Measurements from ENCODE around the gene OSTM1. TPM values are rescaled to one million over a fixed set of nuclear protein-coding genes. Genes with fewer than 3 reads are reported as not detected.

OSTM1 gene
- polyA plus RNA-seq, 1 of the 3 experiments (the other 2 are of a cell fraction), result 10.1 TPM

- TF ChIP-seq TEAD4 (IDR thresholded peaks at IDR 0.05; ENCODE audit: borderline replicate concordance, insufficient read depth) (no peak), FOXJ3 (CRISPR knock-in tag; IDR thresholded peaks at IDR 0.05) (no peak), MAX (IDR thresholded peaks at IDR 0.05; ENCODE audit: low read depth) (no peak), NFIC (IDR thresholded peaks at IDR 0.05; ENCODE audit: borderline replicate concordance) (no peak), SIN3A (IDR thresholded peaks at IDR 0.05; ENCODE audit: borderline replicate concordance, low read depth, low read length) (no peak)
Observed at GRCh38 chr6:108071736-108072276, 2.7 kb downstream of the OSTM1 start (continued).

- H3K79me2 ChIP-seq (ENCODE audit: insufficient read depth), result peaks cover 5% of the 10 kb centered on the region; the same call in 1 of the 2 replicates
- CTCF ChIA-PET, result interaction anchor here (0.5 to 1.4 kb wide), 3 partner anchors 9 to 786 kb away, joined by 3 read pairs; no protein-coding TSS in a partner anchor
- H3K9me3 ChIP-seq, result no peaks in the 10 kb centered on the region
- POLR2A ChIA-PET, result no interaction called here
- no peak overlapping the region for H3K4me2 ChIP-seq
- no peak overlapping the region for H3K27ac ChIP-seq (ENCODE audit: low read depth in 2 of 2, low read length in 1 of 2)
- H3K9me2 ChIP-seq, result no peaks in the 10 kb centered on the region
- WGBS (ENCODE audit: low lambda C conversion rate), result 82% methylated on average over 2 of the region's 2 CpGs
- TF ChIP-seq JUND (IDR thresholded peaks at IDR 0.05) (no peak), POLR2AphosphoS5 (IDR thresholded peaks at IDR 0.05; ENCODE audit: low read depth, low read length) (no peak), RCOR1 (IDR thresholded peaks at IDR 0.05; ENCODE audit: low read length) (no peak), RAD21 (IDR thresholded peaks at IDR 0.05; ENCODE audit: low read length) (no peak), EZH2phosphoT487 (IDR thresholded peaks at IDR 0.05; ENCODE audit: borderline replicate concordance, low read depth) (no peak), SMC3 (IDR thresholded peaks at IDR 0.05; ENCODE audit: low read depth, low read length) (no peak), MEF2A (IDR thresholded peaks at IDR 0.05; ENCODE audit: borderline replicate concordance, low read depth) (no peak), YY1 (IDR thresholded peaks at IDR 0.05; ENCODE audit: low read depth) (no peak), SIN3A (IDR thresholded peaks at IDR 0.05; ENCODE audit: borderline replicate concordance, low read depth, low read length) (no peak), FOXM1 (IDR thresholded peaks at IDR 0.05; ENCODE audit: low read depth) (no peak)
- H2AFZ ChIP-seq (ENCODE audit: low read depth), result no peak overlapping the region
- DNase-seq, result no peak
- peaks cover 3 to 7% of the 10 kb centered on the region in 2 experiments for H3K36me3 ChIP-seq (replicated peaks in 1 of 2; ENCODE audit: control insufficient read depth in 1 of 2, insufficient read depth in 2 of 2, low read length in 1 of 2)
- no peak overlapping the region for H3K9ac ChIP-seq
- H3K27me3 ChIP-seq (ENCODE audit: insufficient read depth), result no peaks in the 10 kb centered on the region
- H3F3A ChIP-seq (replicated peaks; ENCODE audit: insufficient read depth), result peaks cover under 1% of the 10 kb centered on the region
- H3K4me1 ChIP-seq (ENCODE audit: control insufficient read depth in 1 of 2, insufficient read depth in 2 of 2, low read depth in 1 of 2, low read length in 1 of 2), result peaks cover 0 to 4% of the 10 kb centered on the region in 2 experiments; a peak in 2 of 4 replicates
- H3K4me3 ChIP-seq (ENCODE audit: low read depth in 2 of 2, low read length in 1 of 2), result no peak overlapping the region
- no peaks in the 10 kb centered on the region for H4K20me1 ChIP-seq (ENCODE audit: insufficient read depth)
Observed at GRCh38 chr6:108068618-108069017, 5.9 kb downstream of the OSTM1 start.

GRCh38 chr6:108068182-108068581, 6.4 kb downstream of the OSTM1 start:
- H3K27ac ChIP-seq (ENCODE audit: low read depth in 2 of 2, low read length in 1 of 2), result no peak overlapping the region
- 0 out of 2 replicates have a peak, but pooled peaks cover 1% of the 10 kb centered on the region for H3K79me2 ChIP-seq (ENCODE audit: insufficient read depth)
- peaks cover 0 to 2% of the 10 kb centered on the region in 2 experiments; a peak in 2 of 4 replicates for H3K4me1 ChIP-seq (ENCODE audit: control insufficient read depth in 1 of 2, insufficient read depth in 2 of 2, low read depth in 1 of 2, low read length in 1 of 2)
- DNase-seq, result no peak
- H3K9me3 ChIP-seq, result no peaks in the 10 kb centered on the region
- H3K9me2 ChIP-seq, result no peaks in the 10 kb centered on the region
- H3F3A ChIP-seq (replicated peaks; ENCODE audit: insufficient read depth), result peaks cover 3% of the 10 kb centered on the region
- no peak overlapping the region for H3K4me3 ChIP-seq (ENCODE audit: low read depth in 2 of 2, low read length in 1 of 2)
- no peak overlapping the region for H3K9ac ChIP-seq
- ChIA-PET POLR2A (no interaction called here), CTCF (interaction anchor here (0.5 to 1.4 kb wide), 3 partner anchors 9 to 785 kb away, joined by 3 read pairs; no protein-coding TSS in a partner anchor)
- WGBS (ENCODE audit: low lambda C conversion rate), result 98% methylated on average over 3 of the region's 3 CpGs
- no peak overlapping the region for H2AFZ ChIP-seq (ENCODE audit: low read depth)
- no peaks in the 10 kb centered on the region for H4K20me1 ChIP-seq (ENCODE audit: insufficient read depth)
- H3K27me3 ChIP-seq (ENCODE audit: insufficient read depth), result no peaks in the 10 kb centered on the region
- no peak overlapping the region for H3K4me2 ChIP-seq
- peaks cover 7 to 9% of the 10 kb centered on the region in 2 experiments for H3K36me3 ChIP-seq (replicated peaks in 1 of 2; ENCODE audit: control insufficient read depth in 1 of 2, insufficient read depth in 2 of 2, low read length in 1 of 2)
- TF ChIP-seq NFIC (IDR thresholded peaks at IDR 0.05; ENCODE audit: borderline replicate concordance), result no peak
- no peak for TF ChIP-seq CTCF (IDR thresholded peaks at IDR 0.05)
- no peak for TF ChIP-seq EP300 (IDR thresholded peaks at IDR 0.05; ENCODE audit: borderline replicate concordance in 1 of 2, low read depth in 1 of 2, low read length in 1 of 2)
- no peak for TF ChIP-seq FOXJ3 (CRISPR knock-in tag; IDR thresholded peaks at IDR 0.05)
- TF ChIP-seq GATA2 (CRISPR knock-in tag; IDR thresholded peaks at IDR 0.05), result no peak
- TF ChIP-seq ZBTB33 (IDR thresholded peaks at IDR 0.05; ENCODE audit: borderline replicate concordance, low read depth), result no peak
- no peak for TF ChIP-seq TAF1 (IDR thresholded peaks at IDR 0.05; ENCODE audit: borderline replicate concordance, low read depth, low read length)
- TF ChIP-seq SMC3 (IDR thresholded peaks at IDR 0.05; ENCODE audit: low read depth, low read length), result no peak
- TF ChIP-seq NRF1 (IDR thresholded peaks at IDR 0.05; ENCODE audit: low read depth, low read length), result no peak
- no peak for TF ChIP-seq RCOR1 (IDR thresholded peaks at IDR 0.05; ENCODE audit: low read length)
- TF ChIP-seq FOSL2 (IDR thresholded peaks at IDR 0.05; ENCODE audit: borderline replicate concordance, low read depth), result no peak
- no peak for TF ChIP-seq POLR2AphosphoS5 (IDR thresholded peaks at IDR 0.05; ENCODE audit: low read depth, low read length)
- no peak for TF ChIP-seq USF1 (IDR thresholded peaks at IDR 0.05; ENCODE audit: borderline replicate concordance, low read depth)

Measured in SK-N-SH (cell line).